ENCODE data around the gene CHST14. TPM values are rescaled to one million over a fixed set of nuclear protein-coding genes. Genes with fewer than 3 reads are reported as not detected.

CHST14 gene
- total RNA-seq, 1 donor from 2014 or later, result 14.1 TPM

DNA sequence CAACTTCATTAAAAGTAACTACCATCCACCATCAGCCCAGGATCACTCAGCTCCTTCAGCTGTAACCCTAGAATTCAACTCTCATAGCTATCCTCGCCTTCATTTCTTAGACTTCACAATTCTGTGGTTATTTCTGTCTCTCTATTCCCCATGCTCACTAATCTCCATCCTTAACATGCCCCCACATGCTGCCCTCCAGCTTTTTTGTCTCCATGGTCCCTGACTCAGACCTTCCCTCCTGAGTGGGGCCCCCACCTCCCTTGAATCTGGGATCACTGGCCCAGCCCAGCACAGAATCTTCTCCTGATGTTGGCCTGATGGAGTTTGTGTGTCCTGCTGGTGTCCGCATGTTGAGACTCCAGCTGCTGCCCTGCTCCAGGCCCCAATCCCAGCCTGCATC lies 41.7 kb downstream of the CHST14 start:
- H3K27me3 ChIP-seq, result no peaks in the 10 kb centered on the region
- TF ChIP-seq, protein P1, sequence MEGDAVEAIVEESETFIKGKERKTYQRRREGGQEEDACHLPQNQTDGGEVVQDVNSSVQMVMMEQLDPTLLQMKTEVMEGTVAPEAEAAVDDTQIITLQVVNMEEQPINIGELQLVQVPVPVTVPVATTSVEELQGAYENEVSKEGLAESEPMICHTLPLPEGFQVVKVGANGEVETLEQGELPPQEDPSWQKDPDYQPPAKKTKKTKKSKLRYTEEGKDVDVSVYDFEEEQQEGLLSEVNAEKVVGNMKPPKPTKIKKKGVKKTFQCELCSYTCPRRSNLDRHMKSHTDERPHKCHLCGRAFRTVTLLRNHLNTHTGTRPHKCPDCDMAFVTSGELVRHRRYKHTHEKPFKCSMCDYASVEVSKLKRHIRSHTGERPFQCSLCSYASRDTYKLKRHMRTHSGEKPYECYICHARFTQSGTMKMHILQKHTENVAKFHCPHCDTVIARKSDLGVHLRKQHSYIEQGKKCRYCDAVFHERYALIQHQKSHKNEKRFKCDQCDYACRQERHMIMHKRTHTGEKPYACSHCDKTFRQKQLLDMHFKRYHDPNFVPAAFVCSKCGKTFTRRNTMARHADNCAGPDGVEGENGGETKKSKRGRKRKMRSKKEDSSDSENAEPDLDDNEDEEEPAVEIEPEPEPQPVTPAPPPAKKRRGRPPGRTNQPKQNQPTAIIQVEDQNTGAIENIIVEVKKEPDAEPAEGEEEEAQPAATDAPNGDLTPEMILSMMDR (IDR thresholded peaks at IDR 0.05), result no peak
- intact Hi-C loops (cut with DNase I), result no loop called here
- no peak overlapping the region for H3K27ac ChIP-seq
- ATAC-seq (no peak), DNase-seq (no peak)
- no peaks in the 10 kb centered on the region for H3K36me3 ChIP-seq
- H3K4me1 ChIP-seq, result peaks cover 11% of the 10 kb centered on the region
- H3K4me3 ChIP-seq, result no peak overlapping the region
- no peaks in the 10 kb centered on the region for H3K9me3 ChIP-seq

DNA sequence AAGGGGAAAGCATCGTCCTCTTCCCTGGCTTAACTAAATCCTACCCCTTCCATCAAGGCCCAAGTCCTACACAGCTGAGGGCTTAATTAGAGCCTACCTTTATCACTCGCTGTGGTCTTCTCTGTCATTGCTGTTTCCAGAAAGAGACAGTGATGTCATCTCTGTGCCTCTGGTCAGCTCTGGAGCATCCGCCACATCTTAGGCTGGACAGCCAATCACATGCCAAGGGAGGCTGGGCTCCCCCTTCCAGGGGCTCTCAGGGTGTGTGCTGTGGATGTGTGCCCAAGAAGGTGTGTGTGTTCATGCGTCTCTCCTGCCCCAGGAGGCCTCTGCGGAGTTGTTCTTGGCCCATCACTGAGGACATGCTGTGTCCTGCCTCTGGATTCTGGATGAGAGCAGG lies 42.8 kb downstream of the CHST14 start:
- intact Hi-C loops (cut with DNase I), result no loop called here
- H3K36me3 ChIP-seq, result no peaks in the 10 kb centered on the region
- ATAC-seq (no peak), DNase-seq (no peak)
- no peak overlapping the region for H3K4me3 ChIP-seq
- peaks cover 11% of the 10 kb centered on the region for H3K4me1 ChIP-seq
- TF ChIP-seq, protein P1 (IDR thresholded peaks at IDR 0.05), result no peak
- H3K27ac ChIP-seq, result no peak overlapping the region
- H3K9me3 ChIP-seq, result no peaks in the 10 kb centered on the region
- no peaks in the 10 kb centered on the region for H3K27me3 ChIP-seq

DNA sequence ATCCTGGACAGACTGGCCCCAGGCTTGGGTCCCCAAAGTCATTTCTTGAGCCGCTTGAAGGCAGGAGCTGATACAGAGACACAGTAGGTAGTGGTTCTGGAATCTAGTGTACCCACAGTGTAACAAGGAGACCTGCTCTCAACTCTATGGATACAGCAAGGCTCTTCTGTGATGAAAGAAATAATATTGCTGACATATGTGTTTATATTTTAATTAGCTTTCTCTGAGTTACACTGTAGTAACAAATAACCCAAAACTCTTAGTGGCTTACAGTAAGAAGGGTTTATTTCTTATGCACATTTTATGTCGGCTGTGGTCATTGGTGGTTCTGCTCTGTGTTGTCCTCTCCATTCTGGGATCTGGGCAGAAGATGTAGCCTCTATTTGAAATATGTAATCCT lies 45.5 kb downstream of the CHST14 start:
- Histone ChIP-seq H3K27ac (no peak overlapping the region), H3K4me1 (peaks cover under 1% of the 10 kb centered on the region), H3K9me3 (no peaks in the 10 kb centered on the region), H3K4me3 (no peak overlapping the region), H3K27me3 (no peaks in the 10 kb centered on the region), H3K36me3 (no peaks in the 10 kb centered on the region)
- intact Hi-C loops (cut with DNase I), result no loop called here
- no peak for DNase-seq
- TF ChIP-seq, protein P1 (IDR thresholded peaks at IDR 0.05), result no peak
- ATAC-seq, result no peak

Other genes starting within 250 kb of the CHST14 start
- 5.7 TPM for gene PAK6, start 231.9 kb upstream of the CHST14 start, total RNA-seq
- gene ANKRD63, start 187.9 kb upstream of the CHST14 start, total RNA-seq, result not detected
- 61.2 TPM for gene PLCB2, start 163.0 kb upstream of the CHST14 start, total RNA-seq
- 39.5 TPM for gene INAFM2, start 147.3 kb upstream of the CHST14 start, total RNA-seq
- gene CCDC9B, start 130.0 kb upstream of the CHST14 start, total RNA-seq, result 72.5 TPM
- not detected for gene PHGR1, start 120.0 kb upstream of the CHST14 start, total RNA-seq
- gene DISP2, start 112.8 kb upstream of the CHST14 start, total RNA-seq, result 6.5 TPM
- gene KNSTRN, start 88.3 kb upstream of the CHST14 start, total RNA-seq, result 18.1 TPM
- 115 TPM for gene IVD, start 65.2 kb upstream of the CHST14 start, total RNA-seq
- 29.8 TPM for gene BAHD1, start 30.0 kb upstream of the CHST14 start, total RNA-seq
- gene CCDC32, start 94.1 kb downstream of the CHST14 start, total RNA-seq, result 20.7 TPM
- 6.4 TPM for gene RPUSD2, start 98.3 kb downstream of the CHST14 start, total RNA-seq
- gene KNL1, start 123.3 kb downstream of the CHST14 start, total RNA-seq, result 0.61 TPM
- 0.98 TPM for gene RAD51, start 224.2 kb downstream of the CHST14 start, total RNA-seq